B cell (primary cell): Measurements from ENCODE around the gene DOK7. TPM values are rescaled to one million over a fixed set of nuclear protein-coding genes. Genes with fewer than 3 reads are reported as not detected.

Source experiments
- ATAC-seq: fragments of 200-7000 bp; cut with Tn5 transposase; one replicate; pipeline ENCODE4 v1.10.0; 2021; ENCODE audit warnings: low read depth, mild to moderate bottlenecking, moderate number of reproducible peaks, moderate library complexity
- CTCF ChIA-PET: fragments of 350-600 bp; sonication (Branson Sonifier 250); formaldehyde crosslinking; loops from one replicate; lab custom pipeline; 2021; ENCODE audit warnings: antibody characterized with exemption, inconsistent platforms; lab: Charles Lee
- POLR2A ChIA-PET: fragments of 350-600 bp; sonication (Branson Sonifier 250); formaldehyde crosslinking; loops from one replicate; lab custom pipeline; 2021; ENCODE audit warnings: antibody characterized with exemption; lab: Charles Lee
- DNase-seq: peaks from one replicate; pipeline ENCODE4 v3.0.0; 2013
- H2AFZ ChIP-seq: 2 replicates; pipeline ENCODE4 v1.6.1; 2012; ENCODE audit warnings: mild to moderate bottlenecking, low read depth, low read length; ENCODE audit not compliant: insufficient read depth, poor library complexity, severe bottlenecking
- H3K27ac ChIP-seq, 2 donors: 1 replicate in 1 of 2; 2 replicates in 1 of 2; pipeline ENCODE4 v1.5.1; 2012 to 2013; ENCODE audit warnings: low read length in 2 of 2, mild to moderate bottlenecking in 2 of 2, moderate library complexity in 1 of 2
- H3K27me3 ChIP-seq, 4 experiments: fragments of 200-600 bp in 1 of 4; sonication (generic) in 1 of 4; replicated peaks in 1 of 4; 1 replicate in 2 of 4; 2 replicates in 2 of 4; pipeline versions ENCODE4 v1.6.1 to v1.7.0; 2013 to 2016; ENCODE audit warnings: low read length in 3 of 4, mild to moderate bottlenecking in 2 of 4, mixed read lengths in 1 of 4, moderate library complexity in 1 of 4; ENCODE audit not compliant: insufficient read depth in 4 of 4, control insufficient read depth in 3 of 4; ENCODE audit errors: control extremely low read depth in 1 of 4
- H3K36me3 ChIP-seq, 2 experiments: replicated peaks in 1 of 2; 1 replicate in 1 of 2; 2 replicates in 1 of 2; pipeline versions ENCODE4 v1.6.1 to v1.7.1; 2013; ENCODE audit warnings: low read length in 1 of 2; ENCODE audit not compliant: insufficient read depth in 2 of 2, control insufficient read depth in 1 of 2; ENCODE audit errors: control extremely low read depth in 1 of 2, extremely low read depth in 1 of 2
- H3K4me1 ChIP-seq, 2 donors: fragments of 200-600 bp in 1 of 2; sonication (generic) in 1 of 2; 1 replicate in 1 of 2; 2 replicates in 1 of 2; pipeline versions ENCODE4 v1.5.1 to v1.6.1; 2013 to 2017; ENCODE audit warnings: low read length in 2 of 2; ENCODE audit not compliant: control insufficient read depth in 2 of 2, insufficient read depth in 2 of 2
- H3K4me2 ChIP-seq: replicated peaks from 2 replicates; pipeline ENCODE3; 2012; ENCODE audit warnings: mild to moderate bottlenecking, low read depth, low read length; ENCODE audit not compliant: poor library complexity, severe bottlenecking
- H3K4me3 ChIP-seq, 5 experiments: fragments of 200-600 bp in 1 of 5; sonication (generic) in 1 of 5; 1 replicate in 3 of 5; 2 replicates in 2 of 5; pipeline versions ENCODE4 v1.5.1 to v1.7.0; 2011 to 2016; ENCODE audit warnings: low read length in 4 of 5, mild to moderate bottlenecking in 4 of 5, low read depth in 2 of 5, control low read depth in 1 of 5, moderate library complexity in 1 of 5; ENCODE audit not compliant: insufficient read depth in 1 of 5; ENCODE audit errors: control extremely low read depth in 1 of 5, extremely low read depth in 1 of 5
- H3K79me2 ChIP-seq: fragments of 200-600 bp; sonication (generic); one replicate; pipeline ENCODE4 v1.6.0; 2016; ENCODE audit warnings: low read length; ENCODE audit not compliant: control insufficient read depth, insufficient read depth
- H3K9ac ChIP-seq: fragments of 200-600 bp; sonication (generic); 2 replicates; pipeline ENCODE4 v1.6.1; 2017; ENCODE audit warnings: mild to moderate bottlenecking, low read length, moderate library complexity
- H3K9me3 ChIP-seq, 3 donors: one replicate each; pipeline versions ENCODE4 v1.6.1 to v1.7.1; 2013; ENCODE audit warnings: low read length in 2 of 3; ENCODE audit not compliant: control insufficient read depth in 2 of 3, insufficient read depth in 1 of 3; ENCODE audit errors: control extremely low read depth in 1 of 3
- H4K20me1 ChIP-seq: 2 replicates; pipeline ENCODE4 v1.6.0; 2012; ENCODE audit warnings: mild to moderate bottlenecking, low read length; ENCODE audit not compliant: insufficient read depth, control insufficient read depth, poor library complexity, severe bottlenecking
- H3K27ac Mint-ChIP-seq: one replicate; pipeline ENCODE4 v1.8.0; 2021; ENCODE audit warnings: mixed read lengths
- H3K27me3 Mint-ChIP-seq: one replicate; pipeline ENCODE4 v1.8.0; 2021; ENCODE audit warnings: mixed read lengths
- H3K4me1 Mint-ChIP-seq: one replicate; pipeline ENCODE4 v1.8.0; 2021; ENCODE audit warnings: mixed read lengths
- H3K4me3 Mint-ChIP-seq: one replicate; pipeline ENCODE4 v1.8.0; 2021; ENCODE audit warnings: mixed read lengths
- H3K9me3 Mint-ChIP-seq: one replicate; pipeline ENCODE4 v1.8.0; 2022; ENCODE audit warnings: mixed read lengths; ENCODE audit not compliant: insufficient read depth
- EZH2 ChIP-seq: IDR thresholded peaks from 2 replicates; pipeline ENCODE4 v1.6.1; 2012; ENCODE audit warnings: borderline replicate concordance, low read depth, mild to moderate bottlenecking, moderate library complexity, low read length; ENCODE audit not compliant: insufficient read depth, poor library complexity, severe bottlenecking
- WGBS: methylation state at CpG from one replicate; pipeline ENCODE4 v1.1.5; 2013; ENCODE audit warnings: missing lambda C conversion rate; ENCODE audit not compliant: insufficient coverage; 5-methylcytosine and 5-hydroxymethylcytosine counted together
- intact Hi-C: fragments of 100-400 bp; cut with micrococcal nuclease; formaldehyde crosslinking; loops from one replicate; pipeline ENCODE4 v1.10.0; 2022
- polyA plus RNA-seq: library from polyadenylated mRNA; depleted of rRNA; stranded (reverse); fragments of >200 nt; gene quantifications from 2 replicates; pipeline ENCODE4 v1.2.3, GENCODE V29; 2012
- total RNA-seq, 2 donors: library from RNA; stranded (reverse); fragments of 120-200 nt in 1 of 2; gene quantifications; 1 replicate in 1 of 2; 2 replicates in 1 of 2; pipeline versions ENCODE4 v1.2.3 to v1.2.4, GENCODE V29; 2013 to 2022
- TF ChIP-seq, protein P1 (sequence below): fragments of 200-600 bp; IDR thresholded peaks from one replicate; pipeline ENCODE4 v1.8.0; 2022; ENCODE audit warnings: antibody characterized with exemption, mild to moderate bottlenecking

The DOK7 gene
- total and polyA plus RNA-seq, 2 donors (not counting 1 experiment from before 2014, with no cell fraction given) = 24.1 to 24.8 TPM

DNA sequence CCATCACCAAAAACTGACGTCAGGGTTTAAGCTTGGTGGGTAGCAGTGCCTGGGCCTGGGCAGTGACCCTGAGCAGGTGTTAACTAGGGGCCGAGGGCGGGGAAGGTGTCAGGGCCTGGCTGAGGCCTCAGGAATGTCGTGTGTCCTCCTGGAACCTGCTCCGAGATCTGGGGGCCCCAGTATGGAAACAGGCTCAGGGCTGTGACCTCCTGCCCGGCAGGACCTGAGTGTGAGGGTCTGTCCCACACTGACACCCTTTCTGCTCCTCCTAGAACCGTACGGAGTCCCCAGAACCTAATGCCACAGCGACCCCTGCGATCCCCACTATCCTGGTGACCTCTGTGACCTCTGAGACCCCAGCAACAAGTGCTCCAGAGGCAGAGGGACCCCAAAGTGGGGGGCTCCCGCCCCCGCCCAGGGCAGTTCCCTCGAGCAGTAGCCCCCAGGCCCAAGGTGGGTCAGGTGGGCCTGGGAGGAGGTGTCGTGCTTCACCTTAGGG is 20.6 kb upstream of the DOK7 start:
- Histone ChIP-seq H2AFZ (peak overlapping the region; percentile 22), H3K27me3 (peaks cover 0 to 5% (median 0%) of the 10 kb centered on the region in 4 experiments), H3K9me3 (no peaks in the 10 kb centered on the region), H3K9ac (no peak overlapping the region), H4K20me1 (no peaks in the 10 kb centered on the region), H3K4me3 (no peak overlapping the region), H3K36me3 (no peaks in the 10 kb centered on the region), H3K27ac (no peak overlapping the region), H3K4me2 (peak overlapping the region; percentile 44), H3K79me2 (no peaks in the 10 kb centered on the region), H3K4me1 (peaks cover 0 to 10% of the 10 kb centered on the region in 2 donors)
- Mint-ChIP-seq H3K27ac (no peak overlapping the region), H3K4me1 (no peaks in the 10 kb centered on the region), H3K9me3 (no peaks in the 10 kb centered on the region), H3K4me3 (no peak overlapping the region), H3K27me3 (no peaks in the 10 kb centered on the region)
- intact Hi-C loops = loop anchor here (2.0 to 10.0 kb wide), 2 partner anchors 70 to 238 kb away; no protein-coding TSS in a partner anchor
- no peak for DNase-seq
- 86% methylated on average over 14 of the region's 14 CpGs for WGBS
- POLR2A ChIA-PET = no interaction called here
- CTCF ChIA-PET = interaction anchor here (0.5 to 6.4 kb wide), 5 partner anchors 39 to 97 kb away, joined by 4 to 56 read pairs (median 6); no protein-coding TSS in a partner anchor
- no peak for TF ChIP-seq EZH2
- TF ChIP-seq, protein P1, sequence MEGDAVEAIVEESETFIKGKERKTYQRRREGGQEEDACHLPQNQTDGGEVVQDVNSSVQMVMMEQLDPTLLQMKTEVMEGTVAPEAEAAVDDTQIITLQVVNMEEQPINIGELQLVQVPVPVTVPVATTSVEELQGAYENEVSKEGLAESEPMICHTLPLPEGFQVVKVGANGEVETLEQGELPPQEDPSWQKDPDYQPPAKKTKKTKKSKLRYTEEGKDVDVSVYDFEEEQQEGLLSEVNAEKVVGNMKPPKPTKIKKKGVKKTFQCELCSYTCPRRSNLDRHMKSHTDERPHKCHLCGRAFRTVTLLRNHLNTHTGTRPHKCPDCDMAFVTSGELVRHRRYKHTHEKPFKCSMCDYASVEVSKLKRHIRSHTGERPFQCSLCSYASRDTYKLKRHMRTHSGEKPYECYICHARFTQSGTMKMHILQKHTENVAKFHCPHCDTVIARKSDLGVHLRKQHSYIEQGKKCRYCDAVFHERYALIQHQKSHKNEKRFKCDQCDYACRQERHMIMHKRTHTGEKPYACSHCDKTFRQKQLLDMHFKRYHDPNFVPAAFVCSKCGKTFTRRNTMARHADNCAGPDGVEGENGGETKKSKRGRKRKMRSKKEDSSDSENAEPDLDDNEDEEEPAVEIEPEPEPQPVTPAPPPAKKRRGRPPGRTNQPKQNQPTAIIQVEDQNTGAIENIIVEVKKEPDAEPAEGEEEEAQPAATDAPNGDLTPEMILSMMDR = no peak
- no peak for ATAC-seq

DNA sequence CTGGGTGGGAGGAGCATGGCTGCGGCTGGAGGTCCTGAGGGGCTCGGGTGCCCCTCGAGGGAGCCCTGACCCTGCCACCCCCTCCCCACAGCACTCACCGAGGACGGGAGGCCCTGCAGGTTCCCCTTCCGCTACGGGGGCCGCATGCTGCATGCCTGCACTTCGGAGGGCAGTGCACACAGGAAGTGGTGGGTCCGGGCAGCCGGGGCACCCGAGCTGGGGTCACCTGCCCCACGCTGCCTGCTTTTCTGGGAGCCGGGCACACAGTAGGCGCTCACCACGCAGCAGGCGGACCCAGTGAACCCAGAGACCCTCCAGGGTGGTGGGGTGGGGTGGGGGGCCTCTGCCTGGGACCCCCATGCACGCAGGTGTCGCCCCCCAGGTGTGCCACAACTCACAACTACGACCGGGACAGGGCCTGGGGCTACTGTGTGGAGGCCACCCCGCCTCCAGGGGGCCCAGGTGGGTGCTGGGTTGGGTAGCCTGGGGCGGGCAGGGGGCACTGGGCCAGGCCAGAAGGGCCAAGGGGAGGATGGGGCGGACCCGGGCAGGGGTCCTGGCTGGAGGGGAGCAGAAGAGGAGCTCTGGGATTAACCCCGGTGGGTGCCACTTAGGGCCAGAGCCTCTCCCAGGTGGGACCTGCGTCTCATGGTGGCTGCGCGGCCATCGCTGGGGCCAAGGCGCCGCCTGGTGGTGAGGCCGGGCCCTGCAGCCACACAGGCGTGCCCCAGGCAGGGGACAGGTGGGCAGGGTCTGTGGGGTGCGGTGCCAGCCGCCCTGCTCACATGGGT is 20.0 kb upstream of the DOK7 start:
- Histone ChIP-seq H3K27ac (no peak overlapping the region), H3K27me3 (peaks cover 0 to 5% (median 0%) of the 10 kb centered on the region in 4 experiments), H3K79me2 (no peaks in the 10 kb centered on the region), H3K4me1 (peaks cover 0 to 10% of the 10 kb centered on the region in 2 donors), H3K9ac (no peak overlapping the region), H3K36me3 (no peaks in the 10 kb centered on the region), H2AFZ (peak overlapping the region; percentile 22), H3K4me3 (no peak overlapping the region), H4K20me1 (no peaks in the 10 kb centered on the region), H3K9me3 (no peaks in the 10 kb centered on the region), H3K4me2 (peak overlapping the region; percentile 44)
- DNase-seq (peak; percentile 77), ATAC-seq (peak; percentile 85)
- 30% methylated on average over 29 of the region's 36 CpGs for WGBS
- POLR2A ChIA-PET = no interaction called here
- no peaks in the 10 kb centered on the region for H3K4me1 Mint-ChIP-seq
- H3K4me3 Mint-ChIP-seq = no peak overlapping the region
- intact Hi-C loops = loop anchor here (1.0 to 10.0 kb wide), 4 partner anchors 56 to 337 kb away; no protein-coding TSS in a partner anchor
- CTCF ChIA-PET = interaction anchor here (0.7 to 6.4 kb wide), 10 partner anchors 13 to 100 kb away, joined by 3 to 56 read pairs (median 6); no protein-coding TSS in a partner anchor
- no peaks in the 10 kb centered on the region for H3K9me3 Mint-ChIP-seq
- TF ChIP-seq EZH2 = no peak
- TF ChIP-seq, protein P1 = peak; percentile 98
- H3K27ac Mint-ChIP-seq = no peak overlapping the region
- H3K27me3 Mint-ChIP-seq = no peaks in the 10 kb centered on the region
